AG08395 (cell line): ENCODE measurements around the gene LUZP1.
A peak's percentile ranks its signal among the peaks of the same experiment; 100 is the strongest.

Experiments
- DNase-seq: peaks from one replicate; pipeline ENCODE4 v3.0.0; 2012; ENCODE audit warnings: mixed read lengths, low spot score

Gene LUZP1

GRCh38 chr1:23116921-23117699, 51.5 kb downstream of the LUZP1 start:
- DNase-seq: no peak

DNA sequence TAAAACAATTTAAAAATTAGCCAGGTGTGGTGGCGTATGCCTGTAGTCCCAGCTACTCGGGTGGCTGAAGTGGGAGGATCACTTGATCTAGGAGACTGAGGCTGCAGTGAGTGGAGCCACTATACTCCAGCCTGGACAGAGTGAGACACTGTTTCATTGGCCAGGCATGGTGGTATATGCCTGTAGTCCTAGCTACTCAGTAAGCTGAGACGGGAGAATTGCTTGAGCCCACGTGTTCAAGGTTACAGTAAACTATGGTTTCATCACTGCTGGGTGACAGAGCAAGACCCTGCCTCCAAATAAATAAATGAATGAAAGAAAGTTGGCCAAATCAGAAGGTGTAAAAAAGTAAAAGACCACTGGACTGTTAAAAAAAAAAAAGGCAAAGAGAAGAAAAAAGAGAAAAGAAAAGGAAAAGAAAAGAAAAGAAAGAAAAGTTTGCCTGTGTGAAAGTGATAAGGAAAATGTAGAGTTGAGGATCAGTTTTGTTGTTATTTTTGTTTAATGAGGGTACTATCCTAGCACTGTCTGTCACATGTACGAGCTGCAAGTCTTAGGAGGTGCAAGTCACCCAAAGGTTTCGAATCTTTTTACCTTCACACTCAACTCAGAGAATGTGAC, 52.3 kb downstream of the LUZP1 start:
- DNase-seq: no peak

- no peak for DNase-seq
These were observed 54.1 kb downstream of the LUZP1 start for GRCh38 chr1:23114424-23115079.

GRCh38 chr1:23111600-23112535, 56.8 kb downstream of the LUZP1 start:
- no peak for DNase-seq

GRCh38 chr1:23110391-23110790, 58.3 kb downstream of the LUZP1 start:
- no peak for DNase-seq

DNA sequence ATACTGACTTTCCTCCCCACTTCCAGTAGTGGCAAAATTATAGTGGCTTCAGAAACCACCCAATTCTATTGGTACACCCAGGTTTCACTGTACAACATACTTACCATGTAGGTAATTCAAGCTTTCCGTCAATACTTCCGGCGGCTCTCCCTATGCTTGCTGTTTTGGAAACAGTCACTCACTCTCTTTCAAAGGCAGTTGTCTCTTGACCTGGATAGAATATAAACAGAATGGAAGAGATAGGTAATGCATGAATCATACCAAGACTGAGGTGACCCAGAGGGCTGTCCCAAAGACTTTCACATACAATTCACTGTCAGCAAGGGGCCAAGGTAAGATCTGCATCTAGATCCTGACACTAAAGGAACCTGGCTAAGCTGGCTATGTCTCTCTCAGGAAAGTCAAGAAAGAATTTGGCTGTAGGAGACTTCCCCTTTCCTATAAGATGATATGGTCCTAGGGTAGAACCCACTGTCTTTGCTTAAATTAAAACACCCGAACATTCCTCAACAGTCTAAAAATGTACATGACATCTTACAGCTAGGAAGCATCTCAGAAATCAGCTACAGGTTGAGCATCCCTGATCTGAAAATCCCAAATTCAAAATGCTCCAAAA, 59.6 kb downstream of the LUZP1 start:
- DNase-seq: no peak

DNA sequence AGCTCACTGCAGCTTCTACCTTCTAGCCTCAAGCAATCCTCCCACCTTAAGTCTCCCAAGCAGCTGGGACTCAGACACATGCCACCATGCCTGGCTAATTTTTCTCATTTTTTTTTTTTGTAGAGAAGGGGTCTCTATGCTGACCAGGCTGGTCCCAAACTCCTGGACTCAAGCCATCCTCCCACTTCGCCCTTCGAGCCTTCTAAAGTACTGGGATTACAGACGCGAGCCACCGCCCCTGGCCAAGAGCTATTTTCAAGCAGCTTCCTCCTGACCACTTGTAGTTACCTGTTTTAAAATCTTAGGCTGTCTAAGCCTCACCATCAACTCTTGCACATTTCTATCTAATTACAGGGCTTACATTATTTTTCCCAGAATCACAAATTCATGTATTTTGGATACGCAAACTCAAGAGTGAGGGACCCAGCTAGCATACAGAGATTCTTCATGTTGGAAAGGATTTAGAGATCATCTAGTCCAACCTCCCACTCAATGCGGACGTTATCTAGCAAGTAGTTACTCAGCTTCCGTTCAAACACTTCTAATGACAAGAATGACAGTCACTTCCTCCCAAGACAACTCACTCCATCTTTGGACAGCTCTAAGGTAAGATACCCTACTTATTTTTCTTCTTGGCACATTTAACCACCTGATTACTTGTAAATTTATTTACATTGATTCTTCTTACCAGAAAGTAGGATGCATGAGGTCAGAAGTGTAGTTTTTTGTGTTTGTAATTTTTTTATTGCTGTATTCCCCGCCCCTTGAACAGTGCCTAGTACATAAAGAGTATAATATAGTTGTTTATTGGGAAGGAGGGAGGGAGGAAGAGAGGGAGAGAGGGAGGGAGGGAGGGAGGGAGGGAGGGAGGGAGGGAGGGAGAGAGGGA, 65.4 kb downstream of the LUZP1 start:
- no peak for DNase-seq

DNA sequence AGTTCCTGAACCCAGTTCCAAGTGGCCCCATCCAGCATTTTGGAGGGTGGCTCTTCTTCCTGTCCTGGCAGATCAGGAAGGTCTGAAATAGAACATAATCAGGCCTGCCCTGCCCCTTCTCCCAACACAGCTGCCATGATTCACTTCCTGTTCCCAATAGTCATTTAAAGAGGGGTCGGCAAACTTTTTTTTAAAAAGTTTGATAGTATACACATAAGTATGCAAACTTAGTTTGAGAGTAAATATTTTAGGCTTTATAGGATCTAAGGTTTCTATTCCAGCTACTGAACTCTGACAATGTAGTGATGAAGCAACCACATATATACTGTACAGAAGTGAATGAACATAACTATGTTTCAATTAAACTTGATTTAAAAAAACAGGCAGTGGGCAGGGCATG, 66.4 kb downstream of the LUZP1 start:
- DNase-seq: no peak

DNA sequence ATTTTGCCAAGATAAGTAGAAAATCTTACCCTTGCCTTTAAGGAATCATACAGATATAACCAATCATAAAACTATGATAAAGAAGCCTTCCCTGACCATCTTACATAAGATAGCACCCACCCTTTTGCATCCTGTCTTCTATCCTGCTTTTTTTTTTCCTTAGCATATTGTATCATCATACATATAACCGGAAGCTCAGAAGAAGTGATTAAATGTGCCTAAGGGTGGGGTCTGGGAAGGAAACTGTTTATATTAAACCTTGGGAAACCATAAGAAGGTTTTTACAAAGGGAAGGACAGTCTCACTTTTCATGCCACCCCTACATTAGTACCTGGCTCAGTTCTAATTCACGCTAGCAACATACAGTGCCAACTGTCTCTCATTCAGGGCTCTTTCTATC, 66.8 kb downstream of the LUZP1 start:
- DNase-seq: no peak

- peak; percentile 27 for DNase-seq
These were observed 67.4 kb downstream of the LUZP1 start for GRCh38 chr1:23101101-23101827.

GRCh38 chr1:23100074-23100748, 68.4 kb downstream of the LUZP1 start:
- peak; percentile 89 for DNase-seq

DNA sequence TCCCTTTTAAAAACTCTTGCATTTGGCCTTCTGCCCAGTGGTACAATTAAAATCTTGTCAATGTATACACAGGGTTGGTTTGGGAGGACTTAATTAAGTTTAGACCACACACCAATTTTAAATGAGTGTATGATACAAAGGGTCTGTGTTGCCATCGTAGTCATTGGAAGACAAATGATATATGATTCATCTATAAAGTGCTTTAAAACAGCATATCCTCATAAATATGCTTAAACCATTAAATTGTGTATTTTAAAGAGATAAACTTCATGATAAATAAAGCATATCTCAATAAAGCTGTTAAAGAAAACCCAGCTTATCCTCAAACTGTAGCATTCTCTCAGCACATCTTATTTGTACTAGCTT, 69.5 kb downstream of the LUZP1 start:
- no peak for DNase-seq

DNA sequence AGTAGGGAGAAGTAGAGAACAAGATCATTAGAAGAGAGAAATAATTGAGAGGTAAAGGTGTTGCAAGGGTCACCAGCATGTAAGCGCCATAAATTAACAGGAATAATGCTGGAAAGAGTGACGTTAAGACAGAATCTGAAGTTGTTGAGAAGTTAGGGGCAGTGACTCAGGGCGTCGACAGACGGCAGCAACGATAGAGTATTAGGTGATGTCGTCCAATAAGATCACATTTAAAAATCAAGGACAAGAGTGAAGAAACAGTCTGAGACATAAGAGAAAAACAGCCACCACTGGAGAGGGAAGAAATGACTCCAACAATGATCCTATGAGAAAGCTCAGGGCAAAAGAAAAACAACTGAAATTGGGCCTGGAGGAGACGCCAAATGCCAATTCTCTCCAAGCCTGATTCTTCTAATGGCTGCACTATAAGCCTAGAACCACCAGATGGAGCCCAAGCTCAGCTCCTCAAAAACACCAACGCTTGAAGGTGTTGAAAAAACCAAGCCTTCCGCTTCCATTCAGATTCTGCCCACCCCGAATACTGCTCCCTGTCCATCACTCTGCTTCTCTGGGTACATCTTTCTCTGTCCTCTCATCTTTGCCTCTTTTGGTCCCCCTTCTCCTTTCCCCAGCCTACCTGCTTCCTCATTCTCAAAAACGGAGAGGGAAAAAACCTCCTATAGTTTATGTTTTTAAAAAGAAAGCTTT, 70.0 kb downstream of the LUZP1 start:
- peak; percentile 76 for DNase-seq

- DNase-seq: no peak
These were observed 71.3 kb downstream of the LUZP1 start for GRCh38 chr1:23097316-23097715.

DNA sequence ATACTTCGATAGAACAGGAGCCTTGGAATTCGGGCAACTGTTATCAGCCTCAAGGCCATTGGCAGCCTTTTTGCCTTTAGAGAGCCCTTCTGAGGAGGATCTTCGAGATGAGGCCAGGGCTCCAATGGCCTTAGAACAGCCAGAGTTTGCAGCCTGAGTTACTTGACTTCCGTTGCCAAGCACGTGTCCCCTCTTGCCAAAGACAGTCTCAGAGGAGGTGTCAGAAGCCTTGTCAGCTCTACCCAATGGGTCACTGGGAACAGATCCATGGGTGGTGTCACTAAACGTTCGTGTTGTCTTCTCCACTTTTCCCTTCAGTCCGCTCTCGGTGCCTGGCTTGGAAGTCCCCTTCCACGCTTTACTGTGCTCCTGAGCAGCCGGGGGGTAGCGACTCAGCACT, 76.2 kb downstream of the LUZP1 start:
- no peak for DNase-seq

DNA sequence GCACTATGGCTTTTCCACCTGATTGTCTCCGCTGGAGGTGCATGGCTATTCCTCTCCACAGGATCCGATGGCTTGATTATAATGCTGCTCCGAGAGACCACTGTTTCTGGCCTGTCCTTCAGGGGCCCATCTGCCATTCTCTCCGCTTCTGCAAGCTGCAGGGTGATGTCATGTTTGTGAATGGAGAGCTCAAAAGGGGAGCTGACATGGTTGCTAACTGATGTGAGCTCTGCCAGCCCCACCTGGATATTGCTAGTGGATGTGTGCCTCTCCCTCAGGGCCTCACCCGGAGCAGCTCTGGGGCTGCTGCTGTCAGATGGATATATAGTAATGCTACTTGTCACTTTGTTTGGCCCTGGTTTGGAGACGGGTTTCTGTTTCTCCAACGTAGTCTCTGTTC, 77.1 kb downstream of the LUZP1 start:
- no peak for DNase-seq

- no peak for DNase-seq
These were observed 78.6 kb downstream of the LUZP1 start for GRCh38 chr1:23090056-23090455.

DNA sequence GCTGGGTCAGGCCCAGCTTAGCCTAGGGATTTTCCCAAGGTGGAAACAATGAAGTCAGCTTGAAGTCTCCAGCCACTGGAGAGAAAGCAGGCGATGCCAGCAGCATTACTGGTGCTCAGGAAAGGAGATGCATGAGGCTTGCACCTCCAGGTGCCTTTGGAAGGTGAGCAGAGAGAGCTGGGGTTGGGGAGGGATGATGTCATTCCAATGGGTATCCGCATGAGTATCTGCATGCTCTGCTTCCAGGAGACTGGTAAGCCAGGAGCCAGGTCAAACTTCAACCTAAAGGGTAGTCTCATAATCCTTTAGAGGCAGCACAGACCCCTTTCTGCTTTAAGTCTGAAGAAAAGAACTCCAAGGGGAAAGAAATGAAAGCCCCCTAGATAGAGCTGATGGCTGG, 80.6 kb downstream of the LUZP1 start:
- DNase-seq: no peak

GRCh38 chr1:23085696-23086095, 83.0 kb downstream of the LUZP1 start:
- no peak for DNase-seq
